ENCODE measurements around the gene PXDC1.
A peak's percentile ranks its signal among the peaks of the same experiment; 100 is the strongest.

The PXDC1 gene

GRCh38 chr6:3737149-3737830 lies 14.2 kb downstream of the PXDC1 start:
- H3K9ac ChIP-seq (ENCODE audit: low read length): no peak overlapping the region
- H2BK15ac ChIP-seq (replicated peaks; ENCODE audit: low read depth): no peak overlapping the region
- H3K23ac ChIP-seq (ENCODE audit: low read length): no peak overlapping the region
- no peak overlapping the region for H2BK5ac ChIP-seq (ENCODE audit: low read length)
- H3K79me2 ChIP-seq (ENCODE audit: control insufficient read depth, insufficient read depth, low read length): no peaks in the 10 kb centered on the region
- H3K36me3 ChIP-seq (ENCODE audit: control insufficient read depth, insufficient read depth, low read length): no peaks in the 10 kb centered on the region
- no peak overlapping the region for H3K56ac ChIP-seq (ENCODE audit: low read length)
- H2BK120ac ChIP-seq (ENCODE audit: low read depth, low read length): no peak overlapping the region
- no CpG with 5 or more reads among the region's 25 CpGs for WGBS (ENCODE audit: extremely low coverage, insufficient coverage, low lambda C conversion rate)
- H3K18ac ChIP-seq (ENCODE audit: low read length): no peak overlapping the region
- no peaks in the 10 kb centered on the region for H3K4me1 ChIP-seq (ENCODE audit: control insufficient read depth, low read depth, low read length)
- no peak overlapping the region for H4K5ac ChIP-seq (ENCODE audit: low read length)
- H2AK5ac ChIP-seq (ENCODE audit: low read length): no peak overlapping the region
- H3K4me2 ChIP-seq (ENCODE audit: low read length): no peak overlapping the region
- H3K4me3 ChIP-seq (ENCODE audit: low read length): no peak overlapping the region
- no peak overlapping the region for H3K27ac ChIP-seq (ENCODE audit: low read depth, low read length)
- DNase-seq: no peak
- H3K79me1 ChIP-seq (ENCODE audit: low read length): no peaks in the 10 kb centered on the region
- H3K4ac ChIP-seq (ENCODE audit: low read depth, low read length): no peak overlapping the region
- no peak overlapping the region for H4K8ac ChIP-seq (ENCODE audit: low read depth, low read length)
- H3K27me3 ChIP-seq (ENCODE audit: insufficient read depth, low read length, poor library complexity): no peaks in the 10 kb centered on the region

- Histone ChIP-seq H2AK5ac (ENCODE audit: low read length) (no peak overlapping the region), H3K4me3 (ENCODE audit: low read length) (no peak overlapping the region), H2BK120ac (ENCODE audit: low read depth, low read length) (no peak overlapping the region), H3K4me2 (ENCODE audit: low read length) (no peak overlapping the region), H3K4me1 (ENCODE audit: control insufficient read depth, low read depth, low read length) (no peaks in the 10 kb centered on the region), H3K79me2 (ENCODE audit: control insufficient read depth, insufficient read depth, low read length) (no peaks in the 10 kb centered on the region), H3K79me1 (ENCODE audit: low read length) (no peaks in the 10 kb centered on the region), H3K9ac (ENCODE audit: low read length) (no peak overlapping the region), H2BK15ac (replicated peaks; ENCODE audit: low read depth) (no peak overlapping the region), H3K56ac (ENCODE audit: low read length) (no peak overlapping the region), H2BK5ac (ENCODE audit: low read length) (no peak overlapping the region), H3K18ac (ENCODE audit: low read length) (no peak overlapping the region), H3K36me3 (ENCODE audit: control insufficient read depth, insufficient read depth, low read length) (no peaks in the 10 kb centered on the region), H4K5ac (ENCODE audit: low read length) (no peak overlapping the region), H3K4ac (ENCODE audit: low read depth, low read length) (no peak overlapping the region), H3K27me3 (ENCODE audit: insufficient read depth, low read length, poor library complexity) (no peaks in the 10 kb centered on the region), H3K23ac (ENCODE audit: low read length) (no peak overlapping the region), H3K27ac (ENCODE audit: low read depth, low read length) (no peak overlapping the region), H4K8ac (ENCODE audit: low read depth, low read length) (no peak overlapping the region)
- no peak for DNase-seq
- no CpG with 5 or more reads among the region's 5 CpGs for WGBS (ENCODE audit: extremely low coverage, insufficient coverage, low lambda C conversion rate)
Observed at GRCh38 chr6:3735029-3735605, 16.4 kb downstream of the PXDC1 start.

- Histone ChIP-seq H2BK5ac (ENCODE audit: low read length) (no peak overlapping the region), H3K23ac (ENCODE audit: low read length) (no peak overlapping the region), H3K56ac (ENCODE audit: low read length) (no peak overlapping the region), H3K4ac (ENCODE audit: low read depth, low read length) (no peak overlapping the region), H2BK120ac (ENCODE audit: low read depth, low read length) (no peak overlapping the region), H2AK5ac (ENCODE audit: low read length) (no peak overlapping the region), H3K79me2 (ENCODE audit: control insufficient read depth, insufficient read depth, low read length) (no peaks in the 10 kb centered on the region), H3K4me3 (ENCODE audit: low read length) (no peak overlapping the region), H3K4me2 (ENCODE audit: low read length) (no peak overlapping the region), H2BK15ac (replicated peaks; ENCODE audit: low read depth) (no peak overlapping the region), H4K5ac (ENCODE audit: low read length) (no peak overlapping the region), H3K9ac (ENCODE audit: low read length) (no peak overlapping the region), H3K27me3 (ENCODE audit: insufficient read depth, low read length, poor library complexity) (no peaks in the 10 kb centered on the region), H3K79me1 (ENCODE audit: low read length) (no peaks in the 10 kb centered on the region), H3K27ac (ENCODE audit: low read depth, low read length) (no peak overlapping the region), H3K36me3 (ENCODE audit: control insufficient read depth, insufficient read depth, low read length) (no peaks in the 10 kb centered on the region), H3K18ac (ENCODE audit: low read length) (no peak overlapping the region), H3K4me1 (ENCODE audit: control insufficient read depth, low read depth, low read length) (no peaks in the 10 kb centered on the region), H4K8ac (ENCODE audit: low read depth, low read length) (no peak overlapping the region)
- no CpG with 5 or more reads among the region's 10 CpGs for WGBS (ENCODE audit: extremely low coverage, insufficient coverage, low lambda C conversion rate)
- no peak for DNase-seq
Observed at GRCh38 chr6:3734023-3734422, 17.5 kb downstream of the PXDC1 start.

- Histone ChIP-seq H3K79me2 (ENCODE audit: control insufficient read depth, insufficient read depth, low read length) (no peaks in the 10 kb centered on the region), H3K27ac (ENCODE audit: low read depth, low read length) (no peak overlapping the region), H2BK15ac (replicated peaks; ENCODE audit: low read depth) (no peak overlapping the region), H3K36me3 (ENCODE audit: control insufficient read depth, insufficient read depth, low read length) (no peaks in the 10 kb centered on the region), H3K18ac (ENCODE audit: low read length) (no peak overlapping the region), H2AK5ac (ENCODE audit: low read length) (no peak overlapping the region), H3K9ac (ENCODE audit: low read length) (no peak overlapping the region), H4K5ac (ENCODE audit: low read length) (no peak overlapping the region), H3K56ac (ENCODE audit: low read length) (no peak overlapping the region), H2BK5ac (ENCODE audit: low read length) (no peak overlapping the region), H3K4me2 (ENCODE audit: low read length) (no peak overlapping the region), H3K27me3 (ENCODE audit: insufficient read depth, low read length, poor library complexity) (no peaks in the 10 kb centered on the region), H3K79me1 (ENCODE audit: low read length) (no peaks in the 10 kb centered on the region), H3K4ac (ENCODE audit: low read depth, low read length) (no peak overlapping the region), H3K4me1 (ENCODE audit: control insufficient read depth, low read depth, low read length) (no peaks in the 10 kb centered on the region), H3K4me3 (ENCODE audit: low read length) (no peak overlapping the region), H2BK120ac (ENCODE audit: low read depth, low read length) (no peak overlapping the region), H3K23ac (ENCODE audit: low read length) (no peak overlapping the region), H4K8ac (ENCODE audit: low read depth, low read length) (no peak overlapping the region)
- WGBS (ENCODE audit: extremely low coverage, insufficient coverage, low lambda C conversion rate): no CpG with 5 or more reads among the region's 17 CpGs
- no peak for DNase-seq
Observed at GRCh38 chr6:3733321-3733925, 18.1 kb downstream of the PXDC1 start.

GRCh38 chr6:3732345-3733141 lies 19.0 kb downstream of the PXDC1 start:
- Histone ChIP-seq H3K4me3 (ENCODE audit: low read length) (no peak overlapping the region), H3K27me3 (ENCODE audit: insufficient read depth, low read length, poor library complexity) (no peaks in the 10 kb centered on the region), H3K79me1 (ENCODE audit: low read length) (no peaks in the 10 kb centered on the region), H3K4me2 (ENCODE audit: low read length) (no peak overlapping the region), H3K4me1 (ENCODE audit: control insufficient read depth, low read depth, low read length) (no peaks in the 10 kb centered on the region), H3K23ac (ENCODE audit: low read length) (no peak overlapping the region), H4K5ac (ENCODE audit: low read length) (no peak overlapping the region), H4K8ac (ENCODE audit: low read depth, low read length) (no peak overlapping the region), H2BK5ac (ENCODE audit: low read length) (no peak overlapping the region), H2BK120ac (ENCODE audit: low read depth, low read length) (no peak overlapping the region), H3K18ac (ENCODE audit: low read length) (no peak overlapping the region), H3K36me3 (ENCODE audit: control insufficient read depth, insufficient read depth, low read length) (no peaks in the 10 kb centered on the region), H3K9ac (ENCODE audit: low read length) (no peak overlapping the region), H3K79me2 (ENCODE audit: control insufficient read depth, insufficient read depth, low read length) (no peaks in the 10 kb centered on the region), H2BK15ac (replicated peaks; ENCODE audit: low read depth) (no peak overlapping the region), H3K27ac (ENCODE audit: low read depth, low read length) (no peak overlapping the region), H3K56ac (ENCODE audit: low read length) (no peak overlapping the region), H2AK5ac (ENCODE audit: low read length) (no peak overlapping the region), H3K4ac (ENCODE audit: low read depth, low read length) (no peak overlapping the region)
- WGBS (ENCODE audit: extremely low coverage, insufficient coverage, low lambda C conversion rate): no CpG with 5 or more reads among the region's 16 CpGs
- peak; percentile 67 for DNase-seq

Measured in mesendoderm (in vitro differentiated cells).